Ascending aorta (tissue), 2 donors: Measurements from ENCODE around the gene ITIH1. TPM values are rescaled to one million over a fixed set of nuclear protein-coding genes. Genes with fewer than 3 reads are reported as not detected.
A peak's percentile ranks its signal among the peaks of the same experiment; 100 is the strongest.

ENCODE experiments used
- DNase-seq, 2 donors: peaks; one replicate each; pipeline ENCODE4 v3.0.0-alpha.2; 2019; ENCODE audit warnings: low spot score in 2 of 2
- H3K27ac ChIP-seq, 2 donors: fragments of 200-600 bp; sonication (generic); one replicate each; pipeline ENCODE4 v1.5.1; 2016 to 2017; ENCODE audit warnings: mild to moderate bottlenecking in 1 of 2
- H3K27me3 ChIP-seq: fragments of 200-600 bp; sonication (generic); one replicate; pipeline ENCODE4 v1.5.1; 2017
- H3K36me3 ChIP-seq, 2 donors: fragments of 200-600 bp; sonication (generic); one replicate each; pipeline ENCODE4 v1.5.1; 2016
- H3K4me1 ChIP-seq, 2 donors: fragments of 200-600 bp; sonication (generic); one replicate each; pipeline ENCODE4 v1.5.1; 2016 to 2017; ENCODE audit warnings: mild to moderate bottlenecking in 1 of 2
- H3K4me3 ChIP-seq, 2 donors: fragments of 200-600 bp; sonication (generic); one replicate each; pipeline ENCODE4 v1.5.1; 2016 to 2017; ENCODE audit warnings: mild to moderate bottlenecking in 1 of 2
- H3K9me3 ChIP-seq, 2 donors: fragments of 200-600 bp; sonication (generic); one replicate each; pipeline ENCODE4 v1.5.1; 2016
- CTCF ChIP-seq, 3 experiments: fragments of 200-600 bp in 2 of 3; fragments of 450-650 bp in 1 of 3; sonication (generic) in 2 of 3; IDR thresholded peaks; one replicate each; pipeline ENCODE4 v1.5.1; 2016 to 2019; ENCODE audit warnings: antibody characterized with exemption in 3 of 3, mild to moderate bottlenecking in 1 of 3, moderate library complexity in 1 of 3
- intact Hi-C: fragments of 100-400 bp; cut with DNase I; formaldehyde crosslinking; loops from one replicate; pipeline ENCODE4 v1.15.1; 2023
- total RNA-seq: library from RNA; depleted of rRNA; stranded (reverse); fragments of >200 nt; gene quantifications from one replicate; pipeline ENCODE4 v1.1.0, GENCODE V29; 2016

The ITIH1 gene
- total RNA-seq, 1 donor from 2014 or later = 2.0 TPM

DNA sequence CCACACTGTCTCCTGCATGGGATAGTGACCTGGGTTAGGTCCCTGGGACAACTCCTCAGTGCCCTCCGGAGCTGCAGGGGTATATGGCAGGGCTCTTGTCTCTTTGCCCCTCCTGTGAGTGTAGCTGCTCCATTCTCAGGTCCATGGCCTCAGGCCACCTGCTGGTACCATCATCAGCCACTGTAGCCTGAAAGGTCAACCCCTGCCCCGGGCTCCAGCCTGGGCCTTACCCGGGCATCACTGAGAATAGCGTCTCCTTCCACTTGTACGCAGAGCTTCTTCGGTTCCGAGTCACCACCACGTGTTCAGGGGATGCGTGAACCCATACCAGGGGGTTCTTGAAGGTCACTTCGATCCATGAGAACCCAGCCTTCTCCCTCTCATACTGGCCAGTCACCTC is 39.3 kb downstream of the ITIH1 start:
- Histone ChIP-seq H3K4me1 (no peaks in the 10 kb centered on the region), H3K4me3 (no peak overlapping the region), H3K9me3 (no peaks in the 10 kb centered on the region), H3K36me3 (peaks cover 0 to 14% of the 10 kb centered on the region in 2 donors), H3K27me3 (no peaks in the 10 kb centered on the region), H3K27ac (no peak overlapping the region)
- no peak for DNase-seq
- no peak for TF ChIP-seq CTCF (IDR thresholded peaks at IDR 0.05)
- intact Hi-C loops = no loop called here

- no peak for DNase-seq
- Histone ChIP-seq H3K27me3 (no peaks in the 10 kb centered on the region), H3K36me3 (peaks cover 0 to 14% of the 10 kb centered on the region in 2 donors), H3K4me3 (no peak overlapping the region), H3K9me3 (no peaks in the 10 kb centered on the region), H3K4me1 (no peaks in the 10 kb centered on the region), H3K27ac (no peak overlapping the region)
- intact Hi-C loops = no loop called here
- no peak for TF ChIP-seq CTCF (IDR thresholded peaks at IDR 0.05)
Measured at GRCh38 chr3:52817221-52817620, 39.8 kb downstream of the ITIH1 start.

GRCh38 chr3:52817860-52818259 is 40.5 kb downstream of the ITIH1 start:
- peaks cover 3 to 16% of the 10 kb centered on the region in 2 donors for H3K36me3 ChIP-seq
- intact Hi-C loops = no loop called here
- no peak for TF ChIP-seq CTCF (IDR thresholded peaks at IDR 0.05)
- DNase-seq = no peak
- H3K4me3 ChIP-seq = no peak overlapping the region
- no peaks in the 10 kb centered on the region for H3K27me3 ChIP-seq
- H3K4me1 ChIP-seq = no peaks in the 10 kb centered on the region
- H3K27ac ChIP-seq = no peak overlapping the region
- H3K9me3 ChIP-seq = no peaks in the 10 kb centered on the region

- TF ChIP-seq CTCF (IDR thresholded peaks at IDR 0.05) = no peak
- no peak for DNase-seq
- Histone ChIP-seq H3K36me3 (peaks cover 15 to 36% of the 10 kb centered on the region in 2 donors), H3K9me3 (no peaks in the 10 kb centered on the region), H3K4me3 (no peak overlapping the region), H3K27me3 (no peaks in the 10 kb centered on the region), H3K27ac (no peak overlapping the region), H3K4me1 (no peaks in the 10 kb centered on the region)
- intact Hi-C loops = no loop called here
Measured at GRCh38 chr3:52819936-52820335, 42.5 kb downstream of the ITIH1 start.

GRCh38 chr3:52820736-52821135 is 43.3 kb downstream of the ITIH1 start:
- no peak for DNase-seq
- Histone ChIP-seq H3K9me3 (no peaks in the 10 kb centered on the region), H3K4me3 (no peak overlapping the region), H3K36me3 (peaks cover 15 to 37% of the 10 kb centered on the region in 2 donors), H3K27me3 (no peaks in the 10 kb centered on the region), H3K27ac (no peak overlapping the region), H3K4me1 (no peaks in the 10 kb centered on the region)
- intact Hi-C loops = no loop called here
- peak in 2 of 3 experiments; percentile 31 to 44 for TF ChIP-seq CTCF (IDR thresholded peaks at IDR 0.05)

DNA sequence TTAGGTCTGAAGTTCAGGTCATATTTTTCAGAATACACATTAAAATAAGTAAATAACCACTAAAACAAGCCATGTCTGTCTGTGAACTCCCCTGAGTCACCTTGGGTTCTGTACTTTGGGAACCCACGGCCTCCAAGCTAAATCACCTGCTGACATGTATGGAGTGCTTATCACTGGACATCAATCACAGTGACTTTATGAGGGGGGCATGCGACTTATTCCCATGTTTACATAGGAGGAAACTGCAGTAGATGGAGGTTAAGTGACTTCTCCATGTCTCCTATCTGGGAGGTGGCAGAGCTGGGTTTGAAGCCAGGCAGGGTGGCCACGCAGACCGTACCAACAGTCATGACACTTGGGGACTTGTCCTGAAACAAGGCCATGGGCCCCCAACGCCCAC is 45.0 kb downstream of the ITIH1 start:
- Histone ChIP-seq H3K27ac (no peak overlapping the region), H3K27me3 (no peaks in the 10 kb centered on the region), H3K9me3 (no peaks in the 10 kb centered on the region), H3K36me3 (peaks cover 15 to 42% of the 10 kb centered on the region in 2 donors), H3K4me3 (no peak overlapping the region), H3K4me1 (no peaks in the 10 kb centered on the region)
- DNase-seq = no peak
- intact Hi-C loops = no loop called here
- no peak for TF ChIP-seq CTCF (IDR thresholded peaks at IDR 0.05)
